HepG2 (cell line): ENCODE data around the gene ARHGEF16.

ENCODE experiments used
- ZFX ChIP-seq: sonication (generic); formaldehyde crosslinking; IDR thresholded peaks from 2 replicates; pipeline ENCODE4 v1.4.0; 2020; ENCODE audit warnings: mild to moderate bottlenecking, low read depth, missing genetic modification reagents, moderate library complexity
- TF ChIP-seq, protein P1 (sequence below): IDR thresholded peaks from 2 replicates; pipeline ENCODE4 v1.6.1; 2016; ENCODE audit warnings: control low read depth

DNA sequence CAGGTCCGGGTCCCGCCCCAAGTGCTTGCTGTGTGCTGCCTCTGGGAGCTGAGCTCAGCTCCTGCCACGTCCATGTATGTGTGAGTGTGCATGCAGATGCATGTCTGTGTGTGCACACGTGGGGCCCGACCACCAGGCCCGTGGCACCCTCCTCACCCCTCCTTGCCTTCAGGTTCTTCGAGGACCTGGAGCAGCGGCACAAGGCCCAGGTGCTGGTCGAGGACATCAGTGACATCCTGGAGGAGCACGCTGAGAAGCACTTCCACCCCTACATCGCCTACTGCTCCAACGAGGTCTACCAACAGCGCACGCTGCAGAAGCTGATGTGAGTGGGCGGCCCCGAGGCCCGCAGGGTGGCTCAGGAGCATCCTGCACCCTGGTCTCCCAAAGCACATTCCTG, 18.4 kb downstream of the ARHGEF16 start:
- TF ChIP-seq, protein P1, sequence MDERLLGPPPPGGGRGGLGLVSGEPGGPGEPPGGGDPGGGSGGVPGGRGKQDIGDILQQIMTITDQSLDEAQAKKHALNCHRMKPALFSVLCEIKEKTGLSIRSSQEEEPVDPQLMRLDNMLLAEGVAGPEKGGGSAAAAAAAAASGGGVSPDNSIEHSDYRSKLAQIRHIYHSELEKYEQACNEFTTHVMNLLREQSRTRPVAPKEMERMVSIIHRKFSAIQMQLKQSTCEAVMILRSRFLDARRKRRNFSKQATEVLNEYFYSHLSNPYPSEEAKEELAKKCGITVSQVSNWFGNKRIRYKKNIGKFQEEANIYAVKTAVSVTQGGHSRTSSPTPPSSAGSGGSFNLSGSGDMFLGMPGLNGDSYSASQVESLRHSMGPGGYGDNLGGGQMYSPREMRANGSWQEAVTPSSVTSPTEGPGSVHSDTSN: no peak
- no peak for TF ChIP-seq ZFX (CRISPR knock-in tag)
